ENCODE data around the gene GRK6. TPM values are rescaled to one million over a fixed set of nuclear protein-coding genes. Genes with fewer than 3 reads are reported as not detected.

The GRK6 gene
- total RNA-seq, 4 donors from 2014 or later: 20.7 to 42.3 (median 31.5) TPM

- H3K36me3 ChIP-seq: peaks cover 0 to 65% of the 10 kb centered on the region in 2 donors
Observed at GRCh38 chr5:177440211-177440989, 13.9 kb downstream of the GRK6 start.

GRCh38 chr5:177440990-177441780 is 14.7 kb downstream of the GRK6 start:
- 20 to 100% methylated on average over 1 to 3 of the region's 26 CpGs for WGBS, 2 donors (ENCODE audit: low coverage in 1 of 2)
- no peak for TF ChIP-seq CTCF (IDR thresholded peaks at IDR 0.05)
- TF ChIP-seq EP300 (IDR thresholded peaks at IDR 0.05): no peak
- no peak for TF ChIP-seq POLR2AphosphoS5 (IDR thresholded peaks at IDR 0.05)
- no peak for TF ChIP-seq POLR2A (IDR thresholded peaks at IDR 0.05)
- H3K27ac ChIP-seq: no peak overlapping the region
- H3K9me3 ChIP-seq: no peaks in the 10 kb centered on the region
- H3K36me3 ChIP-seq: peaks cover 0 to 57% of the 10 kb centered on the region in 2 donors
- H3K27me3 ChIP-seq: peaks cover 3% of the 10 kb centered on the region
- H3K4me1 ChIP-seq: peaks cover 0 to 5% (median 4%) of the 10 kb centered on the region in 3 donors
- H3K4me3 ChIP-seq: no peak overlapping the region
- no peak for ATAC-seq

More at GRCh38 chr5:177440211-177440989, 13.9 kb downstream of the GRK6 start:
- H3K4me3 ChIP-seq: no peak overlapping the region
- 88 to 93% methylated on average over 3 to 11 of the region's 24 CpGs for WGBS, 2 donors (ENCODE audit: low coverage in 1 of 2)
- H3K27ac ChIP-seq: no peak overlapping the region
- H3K4me1 ChIP-seq: no peaks in the 10 kb centered on the region
- TF ChIP-seq POLR2A (IDR thresholded peaks at IDR 0.05) (no peak), EP300 (IDR thresholded peaks at IDR 0.05) (no peak), POLR2AphosphoS5 (IDR thresholded peaks at IDR 0.05) (no peak), CTCF (IDR thresholded peaks at IDR 0.05) (no peak)
- H3K9me3 ChIP-seq: no peaks in the 10 kb centered on the region
- H3K27me3 ChIP-seq: no peaks in the 10 kb centered on the region
- ATAC-seq: no peak

DNA sequence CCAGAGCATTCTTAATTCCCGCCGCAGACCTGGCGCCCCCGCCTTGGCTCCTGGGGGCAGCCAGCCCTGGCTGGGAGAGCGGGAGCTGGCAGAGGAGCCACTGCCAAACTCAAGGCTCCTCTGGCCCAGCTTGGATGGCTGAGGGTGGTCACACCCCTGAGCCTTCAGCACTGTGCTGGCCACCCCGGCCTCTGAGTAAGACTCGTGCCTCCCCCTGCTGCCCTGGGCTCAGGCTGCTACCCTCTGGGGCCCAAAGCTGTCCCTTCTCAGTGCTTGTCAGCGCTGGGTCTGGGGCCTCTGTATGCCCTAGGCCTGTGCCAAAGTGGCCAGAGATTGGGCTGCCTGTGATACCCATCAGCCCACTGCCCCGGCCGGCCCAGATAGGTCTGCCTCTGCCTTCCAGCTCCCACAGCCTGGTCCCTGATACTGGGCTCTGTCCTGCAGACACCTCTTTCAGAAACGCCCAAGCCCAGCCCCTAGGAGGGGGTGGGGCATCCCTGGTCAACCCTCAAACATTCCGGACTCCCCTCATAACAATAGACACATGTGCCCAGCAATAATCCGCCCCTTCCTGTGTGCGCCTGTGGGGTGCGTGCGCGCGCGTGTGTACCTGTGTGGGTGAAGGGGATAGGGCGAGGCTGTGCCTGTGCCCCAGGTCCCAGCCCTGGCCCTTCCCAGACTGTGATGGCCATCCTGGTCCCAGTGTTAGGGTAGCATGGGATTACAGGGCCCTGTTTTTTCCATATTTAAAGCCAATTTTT is 15.8 kb downstream of the GRK6 start:
- 87 to 100% methylated on average over 1 to 7 of the region's 20 CpGs for WGBS, 2 donors (ENCODE audit: low coverage in 1 of 2)
- ATAC-seq: no peak
- peaks cover 0 to 46% of the 10 kb centered on the region in 2 donors for H3K36me3 ChIP-seq

More for the DNA sequence above, 15.8 kb downstream of the GRK6 start:
- TF ChIP-seq POLR2A (IDR thresholded peaks at IDR 0.05) (no peak), EP300 (IDR thresholded peaks at IDR 0.05) (no peak), CTCF (IDR thresholded peaks at IDR 0.05) (no peak), POLR2AphosphoS5 (IDR thresholded peaks at IDR 0.05) (no peak)
- H3K4me1 ChIP-seq: peaks cover 0 to 16% (median 10%) of the 10 kb centered on the region in 3 donors
- no peak overlapping the region for H3K27ac ChIP-seq
- no peak overlapping the region for H3K4me3 ChIP-seq
- no peaks in the 10 kb centered on the region for H3K9me3 ChIP-seq
- H3K27me3 ChIP-seq: peaks cover 14% of the 10 kb centered on the region
